LNCAP (cell line): ENCODE measurements around the gene SMG7.

Experiments
- TF ChIP-seq, protein P1 (sequence below): fragments of 450-650 bp; IDR thresholded peaks from 2 replicates; pipeline ENCODE4 v1.5.1; 2017; ENCODE audit warnings: mild to moderate bottlenecking

The SMG7 gene

DNA sequence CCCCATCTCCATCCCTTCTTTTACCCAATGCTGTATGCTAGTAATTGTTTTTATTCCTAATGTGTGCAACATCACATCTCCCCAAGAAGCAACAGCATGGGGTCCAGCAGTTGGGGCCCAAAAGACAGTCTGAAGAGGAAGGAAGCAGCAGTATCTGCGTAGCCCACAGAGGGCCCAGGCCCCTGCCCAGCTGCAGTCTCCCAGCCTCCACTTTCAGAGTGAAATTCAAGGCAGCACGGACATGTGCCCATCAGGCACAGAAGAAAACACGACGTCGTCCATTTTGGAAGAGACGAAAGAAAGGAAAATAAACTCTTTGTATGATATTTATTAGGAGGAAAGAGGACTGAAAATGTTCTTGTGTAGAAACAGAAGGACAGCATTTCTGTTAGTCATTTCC, 80.6 kb downstream of the SMG7 start:
- TF ChIP-seq, protein P1, sequence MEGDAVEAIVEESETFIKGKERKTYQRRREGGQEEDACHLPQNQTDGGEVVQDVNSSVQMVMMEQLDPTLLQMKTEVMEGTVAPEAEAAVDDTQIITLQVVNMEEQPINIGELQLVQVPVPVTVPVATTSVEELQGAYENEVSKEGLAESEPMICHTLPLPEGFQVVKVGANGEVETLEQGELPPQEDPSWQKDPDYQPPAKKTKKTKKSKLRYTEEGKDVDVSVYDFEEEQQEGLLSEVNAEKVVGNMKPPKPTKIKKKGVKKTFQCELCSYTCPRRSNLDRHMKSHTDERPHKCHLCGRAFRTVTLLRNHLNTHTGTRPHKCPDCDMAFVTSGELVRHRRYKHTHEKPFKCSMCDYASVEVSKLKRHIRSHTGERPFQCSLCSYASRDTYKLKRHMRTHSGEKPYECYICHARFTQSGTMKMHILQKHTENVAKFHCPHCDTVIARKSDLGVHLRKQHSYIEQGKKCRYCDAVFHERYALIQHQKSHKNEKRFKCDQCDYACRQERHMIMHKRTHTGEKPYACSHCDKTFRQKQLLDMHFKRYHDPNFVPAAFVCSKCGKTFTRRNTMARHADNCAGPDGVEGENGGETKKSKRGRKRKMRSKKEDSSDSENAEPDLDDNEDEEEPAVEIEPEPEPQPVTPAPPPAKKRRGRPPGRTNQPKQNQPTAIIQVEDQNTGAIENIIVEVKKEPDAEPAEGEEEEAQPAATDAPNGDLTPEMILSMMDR, result no peak

DNA sequence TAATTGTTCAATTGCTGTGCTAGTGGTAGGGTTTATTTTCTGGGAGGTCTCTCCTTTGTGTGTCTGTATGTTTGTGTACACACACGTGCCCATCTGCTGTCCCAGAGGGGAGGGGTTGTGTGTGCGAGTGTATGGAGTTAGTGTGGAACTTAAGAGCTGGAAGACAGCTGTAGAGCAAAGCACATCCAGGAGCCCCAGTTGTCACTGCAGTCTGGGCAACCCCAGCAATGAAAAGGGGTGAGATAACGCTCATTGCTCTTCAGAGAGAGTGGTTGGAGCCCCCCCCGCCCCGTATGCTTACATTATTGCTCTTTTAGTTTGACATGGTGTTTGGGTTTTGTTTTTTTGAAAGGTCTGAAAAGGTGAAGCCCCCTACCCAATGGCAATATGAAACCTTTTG, 81.0 kb downstream of the SMG7 start:
- TF ChIP-seq, protein P1, result no peak

- TF ChIP-seq, protein P1, result no peak
Observed at GRCh38 chr1:183553764-183554163, 81.5 kb downstream of the SMG7 start.

DNA sequence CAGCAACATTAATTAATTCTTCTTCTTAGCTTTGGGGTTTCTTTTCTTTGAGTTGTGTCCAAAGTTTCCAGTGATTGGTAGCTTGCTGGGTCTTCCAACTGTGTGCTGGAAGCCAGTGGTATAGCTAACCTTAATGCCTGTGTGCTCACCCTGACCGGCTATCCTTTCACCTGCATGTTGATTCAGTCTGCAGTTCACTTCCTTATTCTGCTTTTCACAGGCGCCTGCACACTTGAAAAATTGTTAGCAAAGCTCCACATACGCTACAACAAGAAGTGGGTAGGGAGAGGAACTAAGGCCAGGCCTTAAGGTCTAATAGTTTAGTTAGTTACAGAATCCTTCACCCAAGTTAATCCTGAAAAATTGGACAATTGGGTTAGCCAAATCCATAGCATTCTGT, 82.3 kb downstream of the SMG7 start:
- TF ChIP-seq, protein P1, result no peak

GRCh38 chr1:183559061-183559460, 86.8 kb downstream of the SMG7 start:
- TF ChIP-seq, protein P1, result no peak

GRCh38 chr1:183562701-183563100, 90.4 kb downstream of the SMG7 start:
- TF ChIP-seq, protein P1, result no peak

GRCh38 chr1:183565261-183565660, 93.0 kb downstream of the SMG7 start:
- TF ChIP-seq, protein P1, result no peak

GRCh38 chr1:183566026-183566425, 93.7 kb downstream of the SMG7 start:
- TF ChIP-seq, protein P1, result no peak
